ENCODE results near the gene METTL25.

DNA sequence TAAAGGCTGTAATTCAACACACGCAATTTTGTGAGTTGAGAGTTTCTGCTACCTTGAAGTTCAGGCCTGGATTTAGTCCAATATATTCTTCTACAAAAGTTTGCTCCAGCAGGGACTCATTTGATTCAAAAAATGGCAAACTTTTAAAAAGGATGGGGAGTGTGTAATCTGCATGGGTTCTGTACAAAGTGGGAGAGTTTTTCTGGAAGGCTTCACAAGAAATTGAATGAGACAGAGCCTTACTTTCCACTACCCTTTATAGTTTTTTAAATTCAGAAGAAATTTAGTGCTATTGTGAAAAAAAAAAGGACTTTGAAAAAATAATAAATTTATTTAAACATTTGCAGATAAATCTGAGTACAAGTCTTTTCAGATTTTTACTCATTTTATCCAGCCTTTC is 116.9 kb downstream of the METTL25 start:
- TF ChIP-seq, protein P1, sequence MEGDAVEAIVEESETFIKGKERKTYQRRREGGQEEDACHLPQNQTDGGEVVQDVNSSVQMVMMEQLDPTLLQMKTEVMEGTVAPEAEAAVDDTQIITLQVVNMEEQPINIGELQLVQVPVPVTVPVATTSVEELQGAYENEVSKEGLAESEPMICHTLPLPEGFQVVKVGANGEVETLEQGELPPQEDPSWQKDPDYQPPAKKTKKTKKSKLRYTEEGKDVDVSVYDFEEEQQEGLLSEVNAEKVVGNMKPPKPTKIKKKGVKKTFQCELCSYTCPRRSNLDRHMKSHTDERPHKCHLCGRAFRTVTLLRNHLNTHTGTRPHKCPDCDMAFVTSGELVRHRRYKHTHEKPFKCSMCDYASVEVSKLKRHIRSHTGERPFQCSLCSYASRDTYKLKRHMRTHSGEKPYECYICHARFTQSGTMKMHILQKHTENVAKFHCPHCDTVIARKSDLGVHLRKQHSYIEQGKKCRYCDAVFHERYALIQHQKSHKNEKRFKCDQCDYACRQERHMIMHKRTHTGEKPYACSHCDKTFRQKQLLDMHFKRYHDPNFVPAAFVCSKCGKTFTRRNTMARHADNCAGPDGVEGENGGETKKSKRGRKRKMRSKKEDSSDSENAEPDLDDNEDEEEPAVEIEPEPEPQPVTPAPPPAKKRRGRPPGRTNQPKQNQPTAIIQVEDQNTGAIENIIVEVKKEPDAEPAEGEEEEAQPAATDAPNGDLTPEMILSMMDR (IDR thresholded peaks at IDR 0.05; ENCODE audit: low read depth, low read length): no peak
- TF ChIP-seq EZH2phosphoT487 (IDR thresholded peaks at IDR 0.05; ENCODE audit: low read depth): no peak

All from OCI-LY3 (cell line).